ENCODE data around the gene GNG7. TPM values are rescaled to one million over a fixed set of nuclear protein-coding genes. Genes with fewer than 3 reads are reported as not detected.

The GNG7 gene
- polyA plus RNA-seq, 1 donor (not counting 4 experiments of a cell fraction or from before 2014, with no cell fraction given), result 0.01 TPM

GRCh38 chr19:2476451-2477140 is 225.9 kb downstream of the GNG7 start:
- H3K4me3 ChIP-seq (ENCODE audit: control insufficient read depth in 2 of 3, extremely low read depth in 1 of 3, insufficient read depth in 2 of 3, low read depth in 1 of 3, low read length in 3 of 3), result peak overlapping the region; percentile 84 to 99 (median 89)
- peaks cover 5 to 8% of the 10 kb centered on the region in 2 experiments for H3K36me3 ChIP-seq (ENCODE audit: control insufficient read depth in 2 of 2, extremely low read depth in 1 of 2, insufficient read depth in 2 of 2, low read length in 2 of 2)
- no peaks in the 10 kb centered on the region for H3K27me3 ChIP-seq (ENCODE audit: control insufficient read depth, extremely low read depth, insufficient read depth, low read length)
- peaks cover 5% of the 10 kb centered on the region for H3K4me1 ChIP-seq (ENCODE audit: control insufficient read depth, extremely low read depth, insufficient read depth, low read length)
- no peaks in the 10 kb centered on the region for H3K9me3 ChIP-seq (ENCODE audit: control insufficient read depth, low read depth, low read length)
- FAIRE-seq (no peak), DNase-seq (ENCODE audit: low read depth, low spot score) (no peak)
- H3K4me2 ChIP-seq (ENCODE audit: control insufficient read depth, extremely low read depth, insufficient read depth, low read depth, low read length), result peak overlapping the region; percentile 79
- dilution Hi-C loops (cut with MboI; ENCODE audit: extremely low pct_ligation_motif_present, low sequenced_read_pairs), result no loop called here
- H3K27ac ChIP-seq (ENCODE audit: control insufficient read depth, insufficient read depth, low read length), result peak overlapping the region; percentile 76
- H3K9ac ChIP-seq (ENCODE audit: control insufficient read depth, extremely low read depth, insufficient read depth, low read length), result peak overlapping the region; percentile 86
- H2AFZ ChIP-seq (ENCODE audit: control insufficient read depth, low read length), result no peak overlapping the region
- peaks cover 6% of the 10 kb centered on the region for H4K20me1 ChIP-seq (ENCODE audit: control insufficient read depth, extremely low read depth, insufficient read depth, low read length)
- H3K79me2 ChIP-seq (ENCODE audit: control insufficient read depth, insufficient read depth, low read length), result peaks cover 21% of the 10 kb centered on the region
- H3K9me1 ChIP-seq (ENCODE audit: control insufficient read depth, extremely low read depth, insufficient read depth, low read length), result no peaks in the 10 kb centered on the region
- TF ChIP-seq EZH2 (IDR thresholded peaks at IDR 0.05; ENCODE audit: low read length), result no peak
- no peak for TF ChIP-seq CTCF (optimal IDR thresholded peaks at IDR 0.05 in 1 of 3, IDR thresholded peaks at IDR 0.05 in 1 of 3, conservative IDR thresholded peaks at IDR 0.05 in 1 of 3; ENCODE audit: extremely low read depth in 1 of 3, insufficient read depth in 2 of 3, low read length in 3 of 3)

GRCh38 chr19:2475702-2476450 is 226.6 kb downstream of the GNG7 start, which contains the start of gene GADD45B:
TSS of gene GADD45B (plus strand) at chr19:2476127. CDS start at chr19:2476359, 232 bp downstream.
- H3K27ac ChIP-seq (ENCODE audit: control insufficient read depth, insufficient read depth, low read length), result peak within 1 kb of the TSS; percentile 76
- DNase-seq (ENCODE audit: low read depth, low spot score) (peak; percentile 90), FAIRE-seq (peak; percentile 66)
- H3K4me1 ChIP-seq (ENCODE audit: control insufficient read depth, extremely low read depth, insufficient read depth, low read length), result peaks cover 5% of the 10 kb centered on the region
- H3K9ac ChIP-seq (ENCODE audit: control insufficient read depth, extremely low read depth, insufficient read depth, low read length), result peak within 1 kb of the TSS; percentile 86
- peaks cover 6% of the 10 kb centered on the region for H4K20me1 ChIP-seq (ENCODE audit: control insufficient read depth, extremely low read depth, insufficient read depth, low read length)
- TF ChIP-seq EZH2 (IDR thresholded peaks at IDR 0.05; ENCODE audit: low read length) (no peak), CTCF (optimal IDR thresholded peaks at IDR 0.05 in 1 of 3, IDR thresholded peaks at IDR 0.05 in 1 of 3, conservative IDR thresholded peaks at IDR 0.05 in 1 of 3; ENCODE audit: extremely low read depth in 1 of 3, insufficient read depth in 2 of 3, low read length in 3 of 3) (no peak)
- peak within 1 kb of the TSS; percentile 96 for H3K4me2 ChIP-seq (ENCODE audit: control insufficient read depth, extremely low read depth, insufficient read depth, low read depth, low read length)
- no peaks in the 10 kb centered on the region for H3K9me3 ChIP-seq (ENCODE audit: control insufficient read depth, low read depth, low read length)
- peaks cover 5 to 8% of the 10 kb centered on the region in 2 experiments for H3K36me3 ChIP-seq (ENCODE audit: control insufficient read depth in 2 of 2, extremely low read depth in 1 of 2, insufficient read depth in 2 of 2, low read length in 2 of 2)
- H2AFZ ChIP-seq (ENCODE audit: control insufficient read depth, low read length), result peak within 1 kb of the TSS; percentile 20
- H3K79me2 ChIP-seq (ENCODE audit: control insufficient read depth, insufficient read depth, low read length), result peaks cover 21% of the 10 kb centered on the region
- dilution Hi-C loops (cut with MboI; ENCODE audit: extremely low pct_ligation_motif_present, low sequenced_read_pairs), result no loop called here
- no peaks in the 10 kb centered on the region for H3K9me1 ChIP-seq (ENCODE audit: control insufficient read depth, extremely low read depth, insufficient read depth, low read length)
- H3K4me3 ChIP-seq (ENCODE audit: control insufficient read depth in 2 of 3, extremely low read depth in 1 of 3, insufficient read depth in 2 of 3, low read depth in 1 of 3, low read length in 3 of 3), result peak within 1 kb of the TSS; percentile 84 to 99 (median 89)
- no peaks in the 10 kb centered on the region for H3K27me3 ChIP-seq (ENCODE audit: control insufficient read depth, extremely low read depth, insufficient read depth, low read length)
